ENCODE measurements around the gene RANBP1. TPM values are rescaled to one million over a fixed set of nuclear protein-coding genes. Genes with fewer than 3 reads are reported as not detected.

The RANBP1 gene
- polyA plus RNA-seq, 1 of the 3 experiments (the other 2 are of a cell fraction), result 502 TPM

- Histone ChIP-seq H3K27ac (ENCODE audit: low read depth in 2 of 2, low read length in 1 of 2) (no peak overlapping the region; a peak in 1 of 4 replicates), H3K4me2 (no peak overlapping the region), H3K9me3 (no peaks in the 10 kb centered on the region), H3K4me1 (ENCODE audit: control insufficient read depth in 1 of 2, insufficient read depth in 2 of 2, low read depth in 1 of 2, low read length in 1 of 2) (peaks cover 10 to 19% of the 10 kb centered on the region in 2 experiments; a peak in 3 of 4 replicates), H3K36me3 (replicated peaks in 1 of 2; ENCODE audit: control insufficient read depth in 1 of 2, insufficient read depth in 2 of 2, low read length in 1 of 2) (peaks cover 15 to 67% of the 10 kb centered on the region in 2 experiments), H3K4me3 (ENCODE audit: low read depth in 2 of 2, low read length in 1 of 2) (no peak overlapping the region), H3K9ac (no peak overlapping the region), H4K20me1 (ENCODE audit: insufficient read depth) (0 out of 2 replicates have a peak, but pooled peaks cover 8% of the 10 kb centered on the region), H3K79me2 (ENCODE audit: insufficient read depth) (peaks cover 38% of the 10 kb centered on the region), H3F3A (replicated peaks; ENCODE audit: insufficient read depth) (peaks cover 16% of the 10 kb centered on the region), H3K9me2 (no peaks in the 10 kb centered on the region), H3K27me3 (ENCODE audit: insufficient read depth) (no peaks in the 10 kb centered on the region), H2AFZ (ENCODE audit: low read depth) (no peak overlapping the region)
- TF ChIP-seq GATA2 (CRISPR knock-in tag; IDR thresholded peaks at IDR 0.05) (no peak), MXI1 (IDR thresholded peaks at IDR 0.05; ENCODE audit: low read depth, low read length) (no peak), CHD2 (IDR thresholded peaks at IDR 0.05; ENCODE audit: low read length, partially characterized antibody) (no peak), NRF1 (IDR thresholded peaks at IDR 0.05; ENCODE audit: low read depth, low read length) (no peak), ELF1 (IDR thresholded peaks at IDR 0.05) (no peak), USF1 (IDR thresholded peaks at IDR 0.05; ENCODE audit: borderline replicate concordance, low read depth) (no peak), FOXM1 (IDR thresholded peaks at IDR 0.05; ENCODE audit: low read depth) (no peak), RAD21 (IDR thresholded peaks at IDR 0.05; ENCODE audit: low read length) (no peak)
- WGBS (ENCODE audit: low lambda C conversion rate), result 98% methylated on average over 13 of the region's 19 CpGs
- ChIA-PET POLR2A (interaction anchor here (1.7 kb wide), 1 partner anchor 14 kb away, joined by 5 read pairs; no protein-coding TSS in a partner anchor), CTCF (interaction anchor here (0.5 kb wide), 1 partner anchor 206 kb away, joined by 3 read pairs; no protein-coding TSS in a partner anchor)
- no peak for DNase-seq
Measured at GRCh38 chr22:20113551-20114310, 2.2 kb upstream of the RANBP1 start.

GRCh38 chr22:20114506-20115475 lies 1.1 kb upstream of the RANBP1 start:
- Histone ChIP-seq H3K27ac (ENCODE audit: low read depth in 2 of 2, low read length in 1 of 2) (no peak overlapping the region), H3K27me3 (ENCODE audit: insufficient read depth) (no peaks in the 10 kb centered on the region), H3K9ac (no peak overlapping the region), H3K4me2 (no peak overlapping the region), H3K9me3 (no peaks in the 10 kb centered on the region), H3K36me3 (replicated peaks in 1 of 2; ENCODE audit: control insufficient read depth in 1 of 2, insufficient read depth in 2 of 2, low read length in 1 of 2) (peaks cover 23 to 65% of the 10 kb centered on the region in 2 experiments), H3F3A (replicated peaks; ENCODE audit: insufficient read depth) (peaks cover 22% of the 10 kb centered on the region), H3K4me3 (ENCODE audit: low read depth in 2 of 2, low read length in 1 of 2) (no peak overlapping the region), H3K79me2 (ENCODE audit: insufficient read depth) (peaks cover 49% of the 10 kb centered on the region), H4K20me1 (ENCODE audit: insufficient read depth) (0 out of 2 replicates have a peak, but pooled peaks cover 8% of the 10 kb centered on the region), H2AFZ (ENCODE audit: low read depth) (no peak overlapping the region), H3K4me1 (ENCODE audit: control insufficient read depth in 1 of 2, insufficient read depth in 2 of 2, low read depth in 1 of 2, low read length in 1 of 2) (peaks cover 16 to 23% of the 10 kb centered on the region in 2 experiments; a peak in 3 of 4 replicates), H3K9me2 (no peaks in the 10 kb centered on the region)
- CTCF ChIA-PET, result interaction anchor here (1.9 kb wide), 1 partner anchor 101 kb away, joined by 4 read pairs; no protein-coding TSS in a partner anchor
- POLR2A ChIA-PET, result no interaction called here
- TF ChIP-seq MAX (IDR thresholded peaks at IDR 0.05; ENCODE audit: low read depth) (no peak), TCF12 (IDR thresholded peaks at IDR 0.05) (no peak), YY1 (IDR thresholded peaks at IDR 0.05; ENCODE audit: low read depth) (no peak), TEAD4 (IDR thresholded peaks at IDR 0.05; ENCODE audit: borderline replicate concordance, insufficient read depth) (no peak), FOXM1 (IDR thresholded peaks at IDR 0.05; ENCODE audit: low read depth) (no peak), SMC3 (IDR thresholded peaks at IDR 0.05; ENCODE audit: low read depth, low read length) (no peak), CHD2 (IDR thresholded peaks at IDR 0.05; ENCODE audit: low read length, partially characterized antibody) (no peak), NFIC (IDR thresholded peaks at IDR 0.05; ENCODE audit: borderline replicate concordance) (no peak), FOSL2 (IDR thresholded peaks at IDR 0.05; ENCODE audit: borderline replicate concordance, low read depth) (no peak), TAF1 (IDR thresholded peaks at IDR 0.05; ENCODE audit: borderline replicate concordance, low read depth, low read length) (no peak), ZBTB33 (IDR thresholded peaks at IDR 0.05; ENCODE audit: borderline replicate concordance, low read depth) (no peak), IRF3 (IDR thresholded peaks at IDR 0.05; ENCODE audit: low read depth, low read length) (no peak), USF2 (IDR thresholded peaks at IDR 0.05; ENCODE audit: borderline replicate concordance, low read depth, low read length) (no peak), MEF2A (IDR thresholded peaks at IDR 0.05; ENCODE audit: borderline replicate concordance, low read depth) (no peak), JUND (IDR thresholded peaks at IDR 0.05) (no peak)
- no peak for DNase-seq
- WGBS (ENCODE audit: low lambda C conversion rate), result 93% methylated on average over 28 of the region's 36 CpGs

Measured in SK-N-SH (cell line).